Loucy (cell line): ENCODE results near the gene GIGYF1.

ENCODE experiments used
- H2AFZ ChIP-seq: fragments of 200-600 bp; sonication (generic); 2 replicates; pipeline ENCODE4 v1.6.0; 2016; ENCODE audit warnings: antibody characterized with exemption, mild to moderate bottlenecking, low read length, moderate library complexity
- H3F3A ChIP-seq: fragments of 200-600 bp; 2 replicates; pipeline ENCODE4 v1.6.0; 2016; ENCODE audit warnings: antibody characterized with exemption, low read depth, mild to moderate bottlenecking
- H3K27me3 ChIP-seq: fragments of 200-600 bp; sonication (generic); 2 replicates; pipeline ENCODE4 v1.6.1; 2014; ENCODE audit warnings: low read length, mild to moderate bottlenecking; ENCODE audit not compliant: insufficient read depth, poor library complexity, severe bottlenecking
- H3K36me3 ChIP-seq: fragments of 200-600 bp; sonication (generic); 2 replicates; pipeline ENCODE4 v1.6.1; 2016; ENCODE audit warnings: low read length; ENCODE audit not compliant: insufficient read depth
- H3K4me1 ChIP-seq: fragments of 200-600 bp; sonication (generic); 2 replicates; pipeline ENCODE4 v1.5.1; 2014; ENCODE audit warnings: low read length, mild to moderate bottlenecking; ENCODE audit not compliant: insufficient read depth, poor library complexity, severe bottlenecking
- H3K4me2 ChIP-seq: fragments of 200-600 bp; sonication (generic); 2 replicates; pipeline ENCODE4 v1.6.0; 2014; ENCODE audit warnings: antibody characterized with exemption, low read length, low read depth, mild to moderate bottlenecking; ENCODE audit not compliant: poor library complexity, severe bottlenecking
- H3K4me3 ChIP-seq: fragments of 200-600 bp; sonication (generic); 2 replicates; pipeline ENCODE4 v1.5.1; 2014; ENCODE audit warnings: low read length, mild to moderate bottlenecking, mixed read lengths; ENCODE audit not compliant: poor library complexity, severe bottlenecking
- H3K79me2 ChIP-seq: fragments of 200-600 bp; sonication (generic); 2 replicates; pipeline ENCODE4 v1.6.1; 2014; ENCODE audit warnings: low read length; ENCODE audit not compliant: insufficient read depth
- H3K9ac ChIP-seq: fragments of 200-600 bp; sonication (generic); 2 replicates; pipeline ENCODE4 v1.6.0; 2014; ENCODE audit warnings: mild to moderate bottlenecking, low read depth, low read length, moderate library complexity; ENCODE audit not compliant: poor library complexity, severe bottlenecking
- H3K9me2 ChIP-seq: fragments of 200-600 bp; sonication (generic); replicated peaks from 2 replicates; pipeline ENCODE4 v1.6.1; 2016; ENCODE audit warnings: low read depth, low read length, mixed read lengths
- H3K9me3 ChIP-seq: fragments of 200-600 bp; sonication (generic); 2 replicates; pipeline ENCODE4 v1.6.1; 2014; ENCODE audit warnings: mild to moderate bottlenecking, antibody characterized with exemption, low read length, low read depth; ENCODE audit not compliant: insufficient read depth
- H4K20me1 ChIP-seq: fragments of 200-600 bp; sonication (generic); 2 replicates; pipeline ENCODE4 v1.6.0; 2014; ENCODE audit warnings: antibody characterized with exemption, low read length, mild to moderate bottlenecking; ENCODE audit not compliant: insufficient read depth, poor library complexity, severe bottlenecking
- EZH2phosphoT487 ChIP-seq: fragments of 200-600 bp; IDR thresholded peaks from 2 replicates; pipeline ENCODE4 v1.6.1; 2018; ENCODE audit warnings: antibody characterized with exemption, mild to moderate bottlenecking, moderate library complexity, borderline replicate concordance
- TF ChIP-seq, protein P1 (sequence below): fragments of 200-600 bp; sonication (generic); conservative IDR thresholded peaks from 2 replicates; pipeline ENCODE4 v1.5.1; 2014; ENCODE audit warnings: mild to moderate bottlenecking, antibody characterized with exemption, low read length

Gene GIGYF1

DNA sequence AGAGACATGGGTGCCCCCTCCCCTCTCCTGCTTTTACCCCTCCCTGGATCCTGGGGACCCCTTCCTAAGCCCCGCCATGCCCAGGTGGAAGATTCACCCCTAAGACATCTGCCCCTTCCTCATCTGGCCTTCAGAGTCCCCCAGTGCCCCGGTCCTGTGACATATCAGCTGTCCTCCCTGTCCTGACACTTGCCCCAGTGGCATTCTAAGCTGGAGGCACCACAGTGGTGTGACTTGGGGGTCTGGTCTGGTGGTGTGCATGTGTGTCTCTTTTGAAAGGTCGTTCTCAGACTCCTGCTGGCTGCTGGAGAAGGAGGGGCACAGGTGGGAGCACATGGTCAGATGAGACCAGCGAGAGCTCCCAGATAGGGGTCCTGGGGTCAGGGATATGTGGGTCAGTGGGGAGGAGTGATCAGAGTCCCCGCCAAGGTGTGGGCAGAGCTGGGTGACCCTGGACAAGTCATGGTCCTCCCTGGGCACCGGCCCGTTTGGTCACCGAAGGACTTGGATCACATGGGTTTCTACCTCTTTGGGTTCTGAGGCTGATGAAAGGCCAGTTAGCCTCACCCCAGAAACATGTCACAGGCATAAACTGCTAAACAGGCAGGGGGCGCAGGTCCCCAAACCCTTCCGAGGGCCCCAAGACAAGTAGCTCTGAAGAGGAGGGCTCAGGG, 52.1 kb downstream of the GIGYF1 start:
- TF ChIP-seq, protein P1, sequence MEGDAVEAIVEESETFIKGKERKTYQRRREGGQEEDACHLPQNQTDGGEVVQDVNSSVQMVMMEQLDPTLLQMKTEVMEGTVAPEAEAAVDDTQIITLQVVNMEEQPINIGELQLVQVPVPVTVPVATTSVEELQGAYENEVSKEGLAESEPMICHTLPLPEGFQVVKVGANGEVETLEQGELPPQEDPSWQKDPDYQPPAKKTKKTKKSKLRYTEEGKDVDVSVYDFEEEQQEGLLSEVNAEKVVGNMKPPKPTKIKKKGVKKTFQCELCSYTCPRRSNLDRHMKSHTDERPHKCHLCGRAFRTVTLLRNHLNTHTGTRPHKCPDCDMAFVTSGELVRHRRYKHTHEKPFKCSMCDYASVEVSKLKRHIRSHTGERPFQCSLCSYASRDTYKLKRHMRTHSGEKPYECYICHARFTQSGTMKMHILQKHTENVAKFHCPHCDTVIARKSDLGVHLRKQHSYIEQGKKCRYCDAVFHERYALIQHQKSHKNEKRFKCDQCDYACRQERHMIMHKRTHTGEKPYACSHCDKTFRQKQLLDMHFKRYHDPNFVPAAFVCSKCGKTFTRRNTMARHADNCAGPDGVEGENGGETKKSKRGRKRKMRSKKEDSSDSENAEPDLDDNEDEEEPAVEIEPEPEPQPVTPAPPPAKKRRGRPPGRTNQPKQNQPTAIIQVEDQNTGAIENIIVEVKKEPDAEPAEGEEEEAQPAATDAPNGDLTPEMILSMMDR, result no peak
- TF ChIP-seq EZH2phosphoT487, result no peak
- no peaks in the 10 kb centered on the region for H4K20me1 ChIP-seq
- no peak overlapping the region for H3K4me3 ChIP-seq
- H3K79me2 ChIP-seq, result no peaks in the 10 kb centered on the region
- no peak overlapping the region for H2AFZ ChIP-seq
- H3K36me3 ChIP-seq, result no peaks in the 10 kb centered on the region
- H3K9me2 ChIP-seq, result no peaks in the 10 kb centered on the region
- no peaks in the 10 kb centered on the region for H3F3A ChIP-seq
- H3K9ac ChIP-seq, result no peak overlapping the region
- no peaks in the 10 kb centered on the region for H3K9me3 ChIP-seq
- H3K4me1 ChIP-seq, result no peaks in the 10 kb centered on the region
- H3K27me3 ChIP-seq, result no peaks in the 10 kb centered on the region
- H3K4me2 ChIP-seq, result no peak overlapping the region

DNA sequence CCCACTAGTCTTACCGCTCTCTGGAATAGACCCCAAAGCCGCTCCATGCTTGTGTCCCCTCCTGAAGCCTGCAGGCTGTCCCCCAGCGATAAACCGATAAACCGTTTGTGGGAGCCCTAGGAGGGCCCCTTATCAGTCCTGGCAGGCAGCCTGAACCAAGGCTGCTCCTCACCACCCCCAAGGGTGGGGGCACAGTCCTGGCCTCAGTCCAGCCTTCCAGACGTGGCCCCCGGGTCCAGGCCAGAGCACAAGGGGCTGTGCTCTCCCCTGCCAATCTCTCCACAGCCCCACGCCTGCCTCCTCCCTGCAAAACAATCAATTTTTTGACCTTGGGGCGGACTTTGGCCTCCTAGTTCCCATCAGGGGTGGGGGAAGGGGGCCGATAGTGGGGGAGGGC, 52.6 kb downstream of the GIGYF1 start, which contains the start of gene TFR2:
TSS of gene TFR2 (minus strand) at position 90 of the 397 bp plus-strand sequence. CDS start at position 47, 43 bp downstream.
- H2AFZ ChIP-seq, result no peak within 1 kb of the TSS
- no peaks in the 10 kb centered on the region for H3K4me1 ChIP-seq
- no peaks in the 10 kb centered on the region for H3F3A ChIP-seq
- no peak within 1 kb of the TSS for H3K9ac ChIP-seq
- H3K9me2 ChIP-seq, result no peaks in the 10 kb centered on the region
- H3K36me3 ChIP-seq, result no peaks in the 10 kb centered on the region
- no peaks in the 10 kb centered on the region for H3K27me3 ChIP-seq
- H4K20me1 ChIP-seq, result no peaks in the 10 kb centered on the region
- no peak for TF ChIP-seq EZH2phosphoT487
- TF ChIP-seq, protein P1, result no peak
- H3K9me3 ChIP-seq, result no peaks in the 10 kb centered on the region
- no peak within 1 kb of the TSS for H3K4me3 ChIP-seq
- no peaks in the 10 kb centered on the region for H3K79me2 ChIP-seq
- H3K4me2 ChIP-seq, result no peak within 1 kb of the TSS

DNA sequence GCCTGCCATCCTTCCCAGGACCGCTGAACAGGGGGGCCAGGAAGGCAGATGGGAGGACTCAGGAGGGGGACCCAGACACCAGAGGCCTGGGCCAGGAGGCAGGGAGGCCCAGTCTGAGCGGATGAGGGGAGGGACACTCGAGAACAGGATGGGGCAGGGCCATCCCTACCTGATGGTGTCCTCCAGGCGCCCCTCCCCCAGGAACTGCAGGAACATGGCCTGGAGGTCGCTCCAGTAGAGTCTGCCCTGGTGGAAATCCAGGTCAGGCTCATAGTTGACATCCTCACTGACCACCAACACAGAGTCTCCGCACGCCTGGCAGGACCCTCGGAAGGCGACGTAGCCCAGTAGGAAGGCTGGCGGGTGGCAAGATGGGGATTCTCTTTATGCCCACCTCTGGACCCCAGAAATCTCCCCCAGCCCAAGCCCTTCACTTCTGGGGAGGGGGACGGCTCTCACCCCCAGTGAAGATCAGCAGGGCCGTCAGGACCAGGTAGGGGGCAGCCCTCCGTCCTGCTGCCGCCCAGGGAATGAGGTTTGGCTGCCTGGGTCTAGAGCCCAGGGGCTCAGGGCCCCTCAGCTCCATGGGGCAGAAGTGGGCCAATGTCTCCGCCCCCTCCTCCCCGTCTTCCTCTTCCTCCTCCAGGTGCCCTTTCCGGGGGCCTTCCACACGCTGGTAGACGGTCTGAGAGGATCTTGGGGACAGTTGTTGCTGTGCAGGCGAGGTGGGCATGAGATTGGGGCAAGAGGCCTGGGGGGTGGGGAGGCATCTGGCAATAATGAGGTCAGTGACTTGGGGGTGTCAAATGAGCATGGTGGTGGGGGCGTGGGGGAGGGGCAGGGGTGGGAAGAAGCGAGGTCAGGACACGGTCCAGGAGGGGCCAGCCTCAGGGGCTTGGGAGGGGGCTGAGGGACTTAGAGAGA, 53.3 kb downstream of the GIGYF1 start:
- Histone ChIP-seq H3K9ac (no peak overlapping the region), H3K36me3 (no peaks in the 10 kb centered on the region), H3K4me3 (no peak overlapping the region), H3F3A (no peaks in the 10 kb centered on the region), H3K9me3 (no peaks in the 10 kb centered on the region), H3K4me1 (no peaks in the 10 kb centered on the region), H3K4me2 (no peak overlapping the region), H3K79me2 (no peaks in the 10 kb centered on the region), H3K27me3 (no peaks in the 10 kb centered on the region), H2AFZ (no peak overlapping the region), H4K20me1 (no peaks in the 10 kb centered on the region), H3K9me2 (no peaks in the 10 kb centered on the region)
- TF ChIP-seq, protein P1, result no peak
- no peak for TF ChIP-seq EZH2phosphoT487
